PC-9 (cell line): ENCODE data around the gene MCM8. TPM values are rescaled to one million over a fixed set of nuclear protein-coding genes. Genes with fewer than 3 reads are reported as not detected.

Source experiments
- BruUV-seq: library from RNA; stranded (reverse); fragments of 400-500 nt; replicated peaks from 2 replicates; lab custom pipeline; 2021; lab: Mats Ljungman, UMichigan
- CTCF ChIA-PET: fragments of 300-600 bp; sonication (Branson Sonifier 250); formaldehyde crosslinking; loops from one replicate; lab custom pipeline; 2022; ENCODE audit warnings: antibody characterized with exemption; lab: Charles Lee
- POLR2A ChIA-PET: fragments of 300-600 bp; sonication (Branson Sonifier 250); formaldehyde crosslinking; loops from one replicate; lab custom pipeline; 2022; ENCODE audit warnings: antibody characterized with exemption; ENCODE audit not compliant: unreplicated experiment; lab: Charles Lee
- DNase-seq, 2 experiments: peaks; one replicate each; pipeline versions ENCODE4 v3.0.0 to v3.0.0-alpha.2; 2015 to 2022; ENCODE audit warnings: mixed read lengths in 1 of 2
- H2AFZ ChIP-seq: fragments of 200-600 bp; sonication (generic); 2 replicates; pipeline ENCODE4 v1.8.1; 2017; ENCODE audit warnings: antibody characterized with exemption
- H3F3A ChIP-seq: fragments of 200-600 bp; sonication (generic); 2 replicates; pipeline ENCODE4 v1.8.1; 2017; ENCODE audit warnings: antibody characterized with exemption, mild to moderate bottlenecking, low read depth; ENCODE audit not compliant: insufficient read depth
- H3K27ac ChIP-seq: fragments of 200-600 bp; sonication (generic); 2 replicates; pipeline ENCODE4 v1.6.1; 2016; ENCODE audit warnings: mixed run types
- H3K27me3 ChIP-seq: fragments of 200-600 bp; sonication (generic); 2 replicates; pipeline ENCODE4 v1.6.1; 2016; ENCODE audit warnings: low read depth, mixed run types; ENCODE audit not compliant: insufficient read depth
- H3K36me3 ChIP-seq: fragments of 200-600 bp; sonication (generic); 2 replicates; pipeline ENCODE4 v1.6.1; 2016; ENCODE audit warnings: low read depth, mixed run types
- H3K4me1 ChIP-seq: fragments of 200-600 bp; sonication (generic); replicated peaks from 2 replicates; pipeline ENCODE4 v1.6.1; 2016; ENCODE audit warnings: mixed run types; ENCODE audit not compliant: insufficient read depth
- H3K4me2 ChIP-seq: fragments of 200-600 bp; sonication (generic); 2 replicates; pipeline ENCODE4 v1.6.1; 2017; ENCODE audit warnings: mixed run types
- H3K4me3 ChIP-seq: fragments of 200-600 bp; sonication (generic); 2 replicates; pipeline ENCODE4 v1.6.1; 2016; ENCODE audit warnings: mixed run types
- H3K79me2 ChIP-seq: fragments of 200-600 bp; sonication (generic); 2 replicates; pipeline ENCODE4 v1.6.1; 2017; ENCODE audit warnings: low read depth, mixed run types
- H3K9me2 ChIP-seq: fragments of 200-600 bp; sonication (generic); 2 replicates; pipeline ENCODE4 v1.8.1; 2017; ENCODE audit warnings: mild to moderate bottlenecking; ENCODE audit not compliant: insufficient read depth
- H3K9me3 ChIP-seq: fragments of 200-600 bp; sonication (generic); 2 replicates; pipeline ENCODE4 v1.8.1; 2016; ENCODE audit warnings: low read depth; ENCODE audit not compliant: insufficient read depth
- H4K20me1 ChIP-seq: fragments of 200-600 bp; sonication (generic); 2 replicates; pipeline ENCODE4 v1.8.1; 2017; ENCODE audit not compliant: insufficient read depth
- CTCF ChIP-seq: fragments of 200-600 bp; sonication (generic); conservative IDR thresholded peaks from 2 replicates; pipeline ENCODE4 v1.6.1; 2017; ENCODE audit warnings: mixed run types, antibody characterized with exemption, mild to moderate bottlenecking, moderate library complexity
- EZH2 ChIP-seq: fragments of 200-600 bp; sonication (generic); IDR thresholded peaks from 2 replicates; pipeline ENCODE4 v1.8.0; 2017; ENCODE audit warnings: antibody characterized with exemption, low read depth
- intact Hi-C: fragments of 100-400 bp; cut with micrococcal nuclease; formaldehyde crosslinking; loops from one replicate; pipeline ENCODE4 v1.10.0; 2022; ENCODE audit not compliant: unreplicated experiment
- total RNA-seq: library from RNA; stranded (reverse); gene quantifications from 2 replicates; pipeline ENCODE4 v1.2.3, GENCODE V29; 2021

MCM8 gene
- total RNA-seq, 1 experiment from 2014 or later = 22.4 TPM

- BruUV-seq = no TSS peak
- no peaks in the 10 kb centered on the region for H3K27me3 ChIP-seq
- H3K79me2 ChIP-seq = no peaks in the 10 kb centered on the region
- CTCF ChIA-PET = no interaction called here
- no peak overlapping the region for H3K4me3 ChIP-seq
- H3K4me2 ChIP-seq = no peak overlapping the region
- no peak overlapping the region for H2AFZ ChIP-seq
- H3K9me3 ChIP-seq = no peaks in the 10 kb centered on the region
- no peak overlapping the region for H3K27ac ChIP-seq
- no peak for DNase-seq
- H3K9me2 ChIP-seq = no peaks in the 10 kb centered on the region
- intact Hi-C loops = no loop called here
- POLR2A ChIA-PET = no interaction called here
- H3K4me1 ChIP-seq = no peaks in the 10 kb centered on the region
- no peak for TF ChIP-seq EZH2
- TF ChIP-seq CTCF = no peak
- H3K36me3 ChIP-seq = peaks cover 18% of the 10 kb centered on the region
- no peaks in the 10 kb centered on the region; the same call in 1 of the 2 replicates for H4K20me1 ChIP-seq
- no peaks in the 10 kb centered on the region for H3F3A ChIP-seq
Observed at GRCh38 chr20:6036213-6036612, 85.8 kb downstream of the MCM8 start.

- Histone ChIP-seq H3K9me3 (no peaks in the 10 kb centered on the region), H3K9me2 (no peaks in the 10 kb centered on the region), H3K27ac (no peak overlapping the region), H4K20me1 (no peaks in the 10 kb centered on the region; the same call in 1 of the 2 replicates), H3K27me3 (no peaks in the 10 kb centered on the region), H2AFZ (no peak overlapping the region), H3K36me3 (peaks cover 18% of the 10 kb centered on the region), H3K4me2 (no peak overlapping the region), H3K4me3 (no peak overlapping the region), H3F3A (no peaks in the 10 kb centered on the region), H3K79me2 (no peaks in the 10 kb centered on the region), H3K4me1 (no peaks in the 10 kb centered on the region)
- POLR2A ChIA-PET = no interaction called here
- intact Hi-C loops = no loop called here
- CTCF ChIA-PET = no interaction called here
- no peak for DNase-seq
- TF ChIP-seq EZH2 (no peak), CTCF (no peak)
- no TSS peak for BruUV-seq
Observed at GRCh38 chr20:6037082-6037481, 86.6 kb downstream of the MCM8 start.

- Histone ChIP-seq H3K4me2 (no peak overlapping the region), H3K4me1 (no peaks in the 10 kb centered on the region), H3K27ac (no peak overlapping the region), H2AFZ (no peak overlapping the region), H3K9me2 (no peaks in the 10 kb centered on the region), H3K79me2 (no peaks in the 10 kb centered on the region), H4K20me1 (no peaks in the 10 kb centered on the region), H3F3A (no peaks in the 10 kb centered on the region), H3K4me3 (no peak overlapping the region), H3K27me3 (no peaks in the 10 kb centered on the region), H3K36me3 (peaks cover 12% of the 10 kb centered on the region), H3K9me3 (no peaks in the 10 kb centered on the region)
- intact Hi-C loops = no loop called here
- no peak for TF ChIP-seq CTCF
- no peak for TF ChIP-seq EZH2
- POLR2A ChIA-PET = no interaction called here
- no TSS peak for BruUV-seq
- DNase-seq = no peak
- CTCF ChIA-PET = no interaction called here
Observed at GRCh38 chr20:6038256-6038655, 87.8 kb downstream of the MCM8 start.
